Smooth muscle cell (in vitro differentiated cells): ENCODE measurements around the gene TFE3. TPM values are rescaled to one million over a fixed set of nuclear protein-coding genes. Genes with fewer than 3 reads are reported as not detected.

Experiments used
- DNase-seq: peaks from one replicate; lab custom pipeline; 2025; ENCODE audit not compliant: unreplicated experiment; lab: John Stamatoyannopoulos, UW
- H2AFZ ChIP-seq: fragments of 200-600 bp; sonication (generic); 2 replicates; pipeline ENCODE4 v1.6.0; 2016; ENCODE audit warnings: antibody characterized with exemption, low read depth, mild to moderate bottlenecking
- H3F3A ChIP-seq: fragments of 200-600 bp; sonication (generic); 2 replicates; pipeline ENCODE4 v1.6.0; 2017; ENCODE audit warnings: antibody characterized with exemption, low read depth
- H3K27ac ChIP-seq: fragments of 200-600 bp; sonication (generic); 2 replicates; pipeline ENCODE4 v1.5.1; 2016; ENCODE audit warnings: low read depth, mild to moderate bottlenecking
- H3K27me3 ChIP-seq: fragments of 200-600 bp; sonication (generic); 2 replicates; pipeline ENCODE4 v1.6.1; 2016; ENCODE audit warnings: low read depth, mild to moderate bottlenecking
- H3K36me3 ChIP-seq: fragments of 200-600 bp; sonication (generic); 2 replicates; pipeline ENCODE4 v1.5.1; 2016; ENCODE audit warnings: low read depth
- H3K4me1 ChIP-seq: fragments of 200-600 bp; sonication (generic); 2 replicates; pipeline ENCODE4 v1.5.1; 2016; ENCODE audit warnings: low read depth
- H3K4me2 ChIP-seq: fragments of 200-600 bp; sonication (generic); 2 replicates; pipeline ENCODE4 v1.6.0; 2016; ENCODE audit warnings: mild to moderate bottlenecking
- H3K4me3 ChIP-seq: fragments of 200-600 bp; sonication (generic); 2 replicates; pipeline ENCODE4 v1.5.1; 2016; ENCODE audit warnings: mild to moderate bottlenecking
- H3K79me2 ChIP-seq: fragments of 200-600 bp; sonication (generic); 2 replicates; pipeline ENCODE4 v1.6.0; 2016; ENCODE audit warnings: low read depth, mild to moderate bottlenecking
- H3K9ac ChIP-seq: fragments of 200-600 bp; sonication (generic); 2 replicates; pipeline ENCODE4 v1.6.0; 2016; ENCODE audit warnings: low read depth
- H3K9me3 ChIP-seq: fragments of 200-600 bp; sonication (generic); replicated peaks from 2 replicates; pipeline ENCODE4 v1.5.1; 2016; ENCODE audit warnings: low read depth
- H4K20me1 ChIP-seq: fragments of 200-600 bp; sonication (generic); 2 replicates; pipeline ENCODE4 v1.6.0; 2016; ENCODE audit warnings: low read depth
- CTCF ChIP-seq: fragments of 200-600 bp; sonication (generic); IDR thresholded peaks from 2 replicates; pipeline ENCODE4 v1.5.1; 2017; ENCODE audit warnings: borderline replicate concordance, mild to moderate bottlenecking, antibody characterized with exemption; ENCODE audit not compliant: insufficient read depth, poor library complexity, severe bottlenecking
- WGBS: methylation state at CpG from one replicate; pipeline ENCODE4 v1.1.7; 2016; ENCODE audit warnings: low lambda C conversion rate; 5-methylcytosine and 5-hydroxymethylcytosine counted together
- polyA plus RNA-seq: library from polyadenylated mRNA; unstranded; fragments of >200 nt; fragmentation: Nextera tagmentation; extraction: Ambion mirVana; gene quantifications from 2 replicates; pipeline ENCODE4 v1.2.1, GENCODE V29; 2016
- total RNA-seq: library from RNA; depleted of rRNA; stranded (reverse); fragments of >200 nt; gene quantifications from 2 replicates; pipeline ENCODE4 v1.2.3, GENCODE V29; 2014

The TFE3 gene
- 23.6 and 27.0 TPM in 2 replicates for total RNA-seq
- 35.2 and 40.7 TPM in 2 replicates for polyA plus RNA-seq

- H3K36me3 ChIP-seq = no peaks in the 10 kb centered on the region
- peak within 1 kb of the TSS; percentile 98 for H3K27ac ChIP-seq
- no peaks in the 10 kb centered on the region for H3K9me3 ChIP-seq
- H3K9ac ChIP-seq = peak within 1 kb of the TSS; percentile 98
- DNase-seq = peak; percentile 94
- WGBS = 28% methylated on average over 44 of the region's 67 CpGs
- H3F3A ChIP-seq = peaks cover 9% of the 10 kb centered on the region
- H3K27me3 ChIP-seq = no peaks in the 10 kb centered on the region
- peaks cover 15% of the 10 kb centered on the region for H3K4me1 ChIP-seq
- peak within 1 kb of the TSS; percentile 68 for H3K4me3 ChIP-seq
- H4K20me1 ChIP-seq = no peaks in the 10 kb centered on the region
- TF ChIP-seq CTCF = peak; percentile 55
- H3K79me2 ChIP-seq = peaks cover 22% of the 10 kb centered on the region
- H3K4me2 ChIP-seq = peak within 1 kb of the TSS; percentile 88
- no peak within 1 kb of the TSS for H2AFZ ChIP-seq
Measured at GRCh38 chrX:49043220-49043986, at the start of gene TFE3. Gene TFE3 (minus strand): TSS chrX:49043357. CDS start chrX:49043226, 131 bp downstream.

- no peaks in the 10 kb centered on the region for H3K27me3 ChIP-seq
- WGBS = 81% methylated on average over 4 of the region's 4 CpGs
- no peaks in the 10 kb centered on the region for H3K4me1 ChIP-seq
- DNase-seq = no peak
- no peaks in the 10 kb centered on the region for H3K79me2 ChIP-seq
- no peak overlapping the region for H3K4me2 ChIP-seq
- H3K36me3 ChIP-seq = no peaks in the 10 kb centered on the region
- no peaks in the 10 kb centered on the region for H4K20me1 ChIP-seq
- H3K4me3 ChIP-seq = no peak overlapping the region
- no peak for TF ChIP-seq CTCF
- no peak overlapping the region for H3K9ac ChIP-seq
- H2AFZ ChIP-seq = no peak overlapping the region
- no peak overlapping the region for H3K27ac ChIP-seq
- H3K9me3 ChIP-seq = no peaks in the 10 kb centered on the region
- no peaks in the 10 kb centered on the region for H3F3A ChIP-seq
Measured at GRCh38 chrX:49089553-49089952, 46.4 kb upstream of the TFE3 start.

- H3K4me1 ChIP-seq = no peaks in the 10 kb centered on the region
- 81% methylated on average over 4 of the region's 4 CpGs for WGBS
- no peak for TF ChIP-seq CTCF
- H3K9ac ChIP-seq = no peak overlapping the region
- H3K79me2 ChIP-seq = no peaks in the 10 kb centered on the region
- no peaks in the 10 kb centered on the region for H3K9me3 ChIP-seq
- H3K4me3 ChIP-seq = no peak overlapping the region
- no peak overlapping the region for H3K27ac ChIP-seq
- DNase-seq = no peak
- no peaks in the 10 kb centered on the region for H3F3A ChIP-seq
- no peak overlapping the region for H2AFZ ChIP-seq
- no peak overlapping the region for H3K4me2 ChIP-seq
- no peaks in the 10 kb centered on the region for H3K36me3 ChIP-seq
- no peaks in the 10 kb centered on the region for H4K20me1 ChIP-seq
- no peaks in the 10 kb centered on the region for H3K27me3 ChIP-seq
Measured at GRCh38 chrX:49082271-49082871, 39.2 kb upstream of the TFE3 start.
